Esophagus mucosa (tissue), 1 donor: ENCODE results near the gene SNX25. TPM values are rescaled to one million over a fixed set of nuclear protein-coding genes. Genes with fewer than 3 reads are reported as not detected.

Source experiments
- ATAC-seq: fragments of 200-7000 bp; cut with Tn5 transposase; one replicate; pipeline ENCODE4 v1.9.1; 2020
- total RNA-seq: library from RNA; stranded (reverse); gene quantifications from one replicate; pipeline ENCODE4 v1.2.4, GENCODE V29; 2023
- donor health status: DM: yes; HTN: yes; CAD: no.

The SNX25 gene
- total RNA-seq, 1 donor from 2014 or later = 7.4 TPM

DNA sequence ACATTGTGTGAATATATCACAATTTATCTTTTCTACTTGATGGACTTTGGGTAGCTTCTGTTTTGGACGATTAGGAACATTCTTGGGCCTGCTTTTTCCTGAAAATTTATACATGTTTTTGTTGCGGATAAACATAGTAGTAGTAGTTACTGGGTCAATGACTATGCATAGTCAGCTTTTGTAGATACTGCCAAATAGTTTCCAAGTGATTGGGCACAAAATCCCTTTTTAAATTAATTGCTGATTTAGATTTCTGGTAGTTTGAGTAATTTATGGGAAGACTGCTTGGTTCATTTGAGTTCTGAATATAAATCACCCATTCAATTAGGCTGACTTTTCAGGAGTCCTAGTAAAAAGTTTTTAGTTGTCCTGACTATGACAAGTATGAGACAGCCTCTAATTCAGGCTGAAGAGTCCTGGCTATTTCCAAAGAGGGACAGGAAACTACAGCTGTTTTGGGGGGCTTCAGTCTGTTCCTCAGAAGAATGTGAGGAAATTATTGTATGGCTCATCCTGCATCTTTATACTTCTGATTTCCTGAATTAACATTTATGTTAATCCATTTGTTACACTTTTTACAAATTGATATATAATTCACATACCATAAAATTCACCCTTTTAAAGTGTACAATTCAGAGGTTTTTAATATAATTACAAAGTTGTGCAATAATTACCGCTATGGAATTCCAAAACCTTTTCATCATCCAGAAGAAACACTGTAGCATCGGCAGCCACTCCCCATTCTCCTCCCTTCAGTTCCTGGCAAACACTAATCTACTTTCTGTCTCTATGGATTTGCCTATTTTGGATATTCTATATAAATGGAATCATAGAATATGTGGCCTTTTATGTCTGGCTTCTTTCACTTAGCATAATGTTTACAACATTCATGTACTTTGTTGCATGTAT, 172.1 kb downstream of the SNX25 start:
- no peak for ATAC-seq

DNA sequence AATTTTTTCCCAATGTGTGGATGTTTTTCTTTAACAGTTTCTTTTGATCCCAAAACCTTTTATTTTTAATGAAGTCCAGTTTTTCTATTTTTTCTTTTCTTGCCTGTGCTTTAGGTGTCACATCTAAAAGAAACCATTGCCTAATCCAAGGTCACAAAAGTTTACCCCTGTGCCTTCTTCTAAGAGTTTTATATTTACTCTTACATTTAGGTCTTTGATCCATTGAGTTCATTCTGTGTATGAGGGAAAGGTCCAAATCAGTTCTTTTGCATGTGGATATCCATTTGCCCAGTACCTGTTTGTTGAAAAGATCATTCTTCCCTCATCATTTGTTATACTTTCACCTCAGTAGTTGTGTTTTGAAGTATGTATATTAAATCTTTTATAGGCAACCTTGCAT, 173.4 kb downstream of the SNX25 start:
- no peak for ATAC-seq

DNA sequence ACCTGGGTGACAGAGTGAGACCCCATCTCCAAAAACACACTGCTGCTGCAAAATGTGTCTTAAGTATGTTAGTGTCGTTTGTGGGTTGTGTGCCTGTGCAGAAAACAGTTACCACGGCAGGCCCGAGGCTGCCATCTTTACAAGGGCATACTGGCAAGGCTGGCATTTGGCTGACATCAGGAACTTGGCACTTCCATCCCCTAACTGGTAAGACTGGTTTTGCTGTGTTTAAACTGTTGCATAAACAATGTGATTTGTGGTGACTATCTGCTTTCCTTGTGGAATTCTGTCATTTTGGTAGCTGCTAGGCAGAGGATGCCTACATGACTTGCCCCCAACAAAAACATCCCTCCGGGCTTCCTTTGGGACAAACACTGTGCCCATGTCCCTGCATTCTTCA, 174.1 kb downstream of the SNX25 start:
- peak; percentile 83 for ATAC-seq

DNA sequence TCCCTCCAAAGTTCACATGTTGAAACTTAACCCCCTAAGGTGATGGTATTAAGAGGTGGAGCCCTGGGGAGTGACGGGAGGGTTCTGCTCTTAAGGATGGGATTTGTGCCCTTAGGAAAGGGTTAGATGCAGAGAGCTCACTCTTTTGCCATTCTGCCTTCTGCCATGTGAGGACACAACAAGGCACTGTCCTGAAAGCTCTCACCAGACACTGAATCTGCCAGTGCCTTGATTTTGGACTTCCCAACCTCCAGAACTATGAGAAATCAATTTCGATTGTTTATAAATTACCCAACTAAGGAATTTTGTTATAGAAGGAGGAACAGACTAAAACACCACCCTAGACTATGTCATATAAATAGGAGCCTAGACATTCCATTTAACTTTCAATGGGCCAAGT, 174.7 kb downstream of the SNX25 start:
- no peak for ATAC-seq

DNA sequence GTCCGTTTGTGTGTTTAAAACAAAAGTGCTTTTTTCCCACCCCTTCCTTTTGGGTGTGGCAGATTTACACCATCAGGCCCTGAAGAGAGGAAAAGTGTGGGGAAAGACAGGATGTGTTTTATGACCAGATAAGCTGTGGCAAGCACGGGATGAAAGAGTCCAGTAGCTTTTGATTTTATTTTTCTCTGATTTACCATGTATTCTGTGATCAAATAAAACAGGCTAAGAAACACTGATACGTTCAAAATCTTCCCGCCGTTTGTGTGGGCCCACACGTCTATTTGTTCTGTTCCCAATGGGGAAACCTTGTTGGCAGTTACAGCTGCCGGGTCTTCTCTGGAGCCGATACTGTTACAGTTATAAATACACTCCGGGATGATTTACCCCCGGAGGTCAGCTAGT, 175.5 kb downstream of the SNX25 start:
- no peak for ATAC-seq

DNA sequence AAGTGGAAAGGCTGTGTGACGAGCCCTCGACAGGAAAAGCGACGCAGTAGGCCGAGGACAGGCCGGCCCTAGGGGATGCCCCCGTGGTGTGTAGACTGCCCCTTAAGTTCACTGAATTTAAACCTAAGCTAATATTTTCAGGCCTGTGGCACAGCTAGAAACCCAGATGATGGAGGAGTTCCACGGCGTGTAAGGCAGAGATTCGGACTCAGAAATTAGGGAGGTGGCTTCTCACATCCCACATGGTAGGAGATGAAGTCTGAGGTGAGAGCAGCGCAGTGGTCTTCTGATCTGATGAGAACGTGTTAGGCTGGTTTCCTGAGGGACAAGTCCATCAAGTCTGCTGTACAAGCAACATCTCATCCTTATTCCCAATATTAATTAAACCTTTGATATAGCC, 178.6 kb downstream of the SNX25 start:
- no peak for ATAC-seq

DNA sequence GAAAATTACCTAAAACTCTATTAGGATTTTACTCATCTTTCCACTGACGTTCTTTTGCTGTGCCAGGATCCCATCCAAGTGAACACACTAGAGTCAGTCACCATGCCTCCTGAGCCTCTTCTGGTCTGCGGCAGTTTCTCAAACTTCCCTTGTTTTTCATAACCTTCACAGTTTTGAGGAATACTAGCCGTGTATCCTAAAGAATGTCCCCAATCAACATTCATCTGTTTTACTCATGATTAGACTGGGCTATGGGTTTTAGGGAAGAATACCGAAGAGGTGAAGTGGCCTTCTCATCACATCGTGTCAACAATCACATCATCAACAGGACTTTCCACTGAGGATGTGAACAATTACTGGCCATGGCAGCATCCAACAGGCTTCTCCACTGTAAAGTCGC, 181.5 kb downstream of the SNX25 start:
- ATAC-seq = no peak

DNA sequence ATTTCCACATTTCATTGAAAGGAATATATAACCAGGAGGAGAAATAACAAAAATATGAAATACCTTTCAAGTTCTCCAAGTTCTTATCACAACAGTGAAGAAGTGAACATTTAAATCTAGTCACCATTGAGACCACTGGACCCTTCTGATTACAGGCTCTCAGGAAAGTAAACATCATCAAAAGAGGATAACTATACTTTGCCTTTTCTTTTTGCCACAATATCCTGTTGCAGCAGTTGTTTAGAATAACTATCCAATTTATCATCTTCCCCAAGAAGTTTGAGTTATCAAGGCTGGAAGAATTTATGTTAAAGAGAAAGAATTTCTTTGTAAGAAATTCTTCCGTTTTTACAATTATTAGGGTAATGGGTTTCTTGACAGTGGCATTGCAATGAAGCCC, 182.8 kb downstream of the SNX25 start:
- no peak for ATAC-seq

DNA sequence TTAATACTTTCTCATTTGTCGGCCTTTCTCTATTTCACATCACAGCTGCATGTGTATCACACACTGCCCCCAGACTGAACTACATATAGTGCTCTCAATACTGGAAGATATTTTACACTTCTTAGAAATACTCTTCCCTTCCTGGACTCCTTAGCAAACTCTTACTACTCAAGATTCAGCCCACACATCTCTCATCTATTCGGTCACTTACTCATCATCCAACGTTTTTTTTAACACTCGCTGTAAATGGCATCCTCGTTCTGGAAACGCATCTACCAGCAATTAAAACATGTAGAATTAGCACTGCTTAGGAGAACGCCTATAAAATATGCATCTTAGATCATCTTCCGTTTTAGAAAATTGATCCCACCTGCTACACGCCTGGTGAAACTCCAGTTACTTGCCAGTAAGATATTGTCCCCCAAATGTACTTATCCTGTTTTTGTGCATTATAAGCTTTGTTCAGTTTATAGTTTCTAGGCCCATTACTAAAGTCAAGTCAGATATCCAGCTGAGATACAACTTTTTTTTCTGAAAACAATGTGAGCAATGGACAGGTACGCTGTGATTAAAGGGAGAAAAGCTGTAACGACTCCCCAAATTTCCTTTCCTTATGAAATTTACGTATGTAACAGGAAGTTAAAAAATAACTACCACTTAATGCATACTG, 185.3 kb downstream of the SNX25 start:
- no peak for ATAC-seq

DNA sequence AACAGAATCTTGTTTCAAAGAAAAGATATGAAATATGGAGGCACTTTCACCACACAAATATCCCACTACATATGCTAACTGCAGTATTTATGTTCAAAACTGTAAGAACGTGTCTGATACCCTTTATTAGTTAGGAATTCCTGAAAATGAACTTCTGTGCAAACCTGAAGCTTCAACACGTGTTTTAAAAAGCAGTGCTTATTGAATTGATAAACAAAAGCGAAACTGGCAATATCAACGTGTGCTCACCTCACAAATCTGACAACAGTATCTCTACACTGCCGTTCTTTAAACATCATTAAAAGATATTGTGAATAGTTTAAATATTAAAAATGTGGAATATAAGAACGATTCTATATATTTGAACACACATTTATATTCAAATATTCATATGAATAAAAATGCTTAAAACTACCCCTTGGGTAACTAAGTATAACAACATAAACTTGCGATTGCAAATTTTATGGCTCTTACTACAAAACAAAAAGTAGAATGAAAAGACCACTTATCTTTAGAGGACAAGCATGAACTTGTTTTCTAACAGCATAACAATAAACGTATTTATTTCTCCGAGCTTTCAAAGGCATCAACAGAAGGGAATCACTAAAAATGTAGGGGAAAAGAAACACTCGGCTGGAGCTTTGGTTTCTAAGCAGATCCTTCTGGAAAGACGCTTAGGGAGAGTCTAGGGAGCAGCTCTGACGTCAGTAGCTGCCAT, 186.0 kb downstream of the SNX25 start, which contains the start of gene LRP2BP:
Gene LRP2BP, minus strand, starts transcription at position 687 of the 718 bp plus-strand sequence. CDS start 17,738 bp downstream, outside the sequence.
- ATAC-seq = no peak

DNA sequence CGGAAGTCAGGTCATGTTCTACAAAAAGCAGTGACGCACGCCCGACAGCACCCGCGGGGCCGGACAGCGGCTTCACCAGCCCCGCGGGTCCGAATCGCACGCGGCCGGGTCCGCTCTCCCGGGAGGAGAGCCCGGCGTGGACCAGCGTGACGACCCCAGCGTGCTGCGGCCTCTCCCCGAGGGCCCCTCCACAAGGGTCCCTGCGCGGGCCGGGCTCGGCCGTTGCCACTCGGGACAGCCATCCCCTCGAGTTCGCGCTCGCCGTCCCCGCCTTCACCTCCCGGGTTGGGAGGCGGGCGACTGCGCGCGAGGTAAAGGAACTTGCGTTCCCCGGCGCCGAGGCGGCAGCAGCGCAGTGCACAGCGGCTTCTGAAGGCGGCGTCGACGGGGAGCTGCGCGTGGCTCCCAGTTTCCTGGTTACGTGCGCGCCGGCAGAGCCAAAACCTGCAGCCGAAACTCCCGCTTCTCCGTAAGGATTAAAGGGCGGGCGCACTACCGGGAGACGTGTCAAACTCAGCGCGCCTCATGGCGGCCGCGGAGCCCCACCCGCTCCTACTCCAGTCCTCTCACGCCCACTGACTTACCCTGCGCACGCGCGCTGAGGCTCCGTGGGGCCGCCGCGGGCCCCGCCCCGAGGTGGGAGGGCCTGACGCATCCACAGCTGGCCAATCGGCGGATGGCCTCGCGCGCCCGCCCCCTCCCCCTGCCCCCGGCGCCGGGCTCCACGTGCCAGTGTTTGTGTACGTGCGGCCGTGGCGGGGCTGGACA, 186.7 kb downstream of the SNX25 start:
- peak; percentile 95 for ATAC-seq

DNA sequence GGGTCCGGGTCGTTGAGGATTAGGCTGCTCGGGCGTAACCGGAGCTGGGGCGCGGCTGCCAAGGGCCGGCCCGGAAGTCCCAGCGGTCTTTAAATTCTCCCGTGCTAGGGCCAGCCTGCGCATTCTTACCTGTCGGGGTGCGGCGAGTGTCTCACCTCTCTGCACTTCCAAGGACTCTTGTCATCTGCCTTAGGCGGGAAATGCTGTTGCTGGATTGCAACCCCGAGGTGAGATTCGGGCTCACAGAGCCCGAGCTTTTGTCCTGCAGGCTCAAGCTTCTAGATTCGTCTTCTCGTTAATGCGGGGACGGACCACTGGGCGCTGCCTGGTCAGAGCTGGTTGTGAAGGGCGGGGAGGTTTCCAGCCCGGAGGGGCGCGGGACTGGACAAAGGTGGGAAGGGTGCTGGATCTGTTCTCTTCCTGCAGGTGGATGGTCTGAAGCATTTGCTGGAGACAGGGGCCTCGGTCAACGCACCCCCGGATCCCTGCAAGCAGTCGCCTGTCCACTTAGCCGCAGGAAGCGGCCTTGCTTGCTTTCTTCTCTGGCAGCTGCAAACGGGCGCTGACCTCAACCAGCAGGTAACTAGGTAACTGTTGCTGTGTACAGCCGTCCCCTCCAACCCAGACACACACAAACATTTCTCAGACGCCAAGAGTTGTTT, 187.5 kb downstream of the SNX25 start, which contains the start of gene ANKRD37:
Gene ANKRD37, plus strand, starts transcription at position 118 of the 662 bp plus-strand sequence. Its CDS starts 83 bp downstream, at position 201.
- peak; percentile 3 for ATAC-seq

DNA sequence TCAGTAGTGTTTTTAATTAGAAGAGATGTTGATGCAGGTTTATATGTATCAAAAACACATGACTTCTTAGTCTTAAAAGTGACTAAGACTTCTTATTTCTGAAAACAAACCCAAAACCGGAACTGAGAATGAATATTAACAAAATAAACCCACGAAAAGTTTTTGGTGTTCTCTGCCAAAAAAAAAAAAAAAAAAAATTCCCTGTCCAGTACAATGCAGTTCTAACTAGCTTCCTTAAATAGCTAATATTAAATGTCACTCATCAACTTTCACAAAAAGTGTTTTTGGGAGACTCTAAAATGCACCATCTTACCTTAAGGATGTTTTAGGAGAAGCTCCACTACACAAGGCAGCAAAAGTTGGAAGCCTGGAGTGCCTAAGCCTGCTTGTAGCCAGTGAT, 189.2 kb downstream of the SNX25 start:
- ATAC-seq = no peak

DNA sequence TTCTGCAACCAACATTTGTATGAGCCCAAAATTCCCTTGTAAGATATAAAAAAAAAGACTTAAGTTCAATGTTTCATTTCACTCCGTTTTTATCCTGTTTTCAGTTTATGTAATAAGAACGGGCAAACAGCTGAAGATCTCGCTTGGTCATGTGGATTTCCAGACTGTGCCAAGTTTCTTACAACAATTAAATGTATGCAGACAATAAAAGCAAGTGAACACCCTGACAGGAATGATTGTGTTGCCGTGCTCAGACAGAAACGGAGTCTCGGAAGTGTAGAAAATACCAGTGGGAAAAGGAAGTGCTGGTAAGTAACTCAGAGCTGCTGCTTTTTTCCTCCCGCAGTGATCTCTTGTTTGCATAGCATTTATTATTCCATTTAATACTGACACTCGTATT, 190.1 kb downstream of the SNX25 start:
- no peak for ATAC-seq

DNA sequence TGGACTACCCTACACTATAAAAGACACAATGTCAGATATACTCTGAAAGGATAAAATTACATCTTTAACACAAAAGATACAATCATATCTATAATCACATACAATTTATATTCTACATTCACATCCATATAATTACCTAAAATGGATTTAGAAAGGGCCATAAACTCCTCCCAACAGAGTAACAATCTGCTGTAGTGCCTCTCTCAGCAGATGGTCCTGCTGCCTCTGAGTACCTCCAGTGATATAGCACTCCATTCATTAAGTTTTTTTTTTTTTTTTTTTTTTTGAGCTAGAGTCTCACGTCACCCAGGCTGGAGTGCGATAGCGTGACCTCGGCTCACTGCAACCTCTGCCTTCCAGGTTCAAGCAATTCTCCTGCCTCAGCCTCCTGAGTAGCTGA, 194.6 kb downstream of the SNX25 start:
- no peak for ATAC-seq

DNA sequence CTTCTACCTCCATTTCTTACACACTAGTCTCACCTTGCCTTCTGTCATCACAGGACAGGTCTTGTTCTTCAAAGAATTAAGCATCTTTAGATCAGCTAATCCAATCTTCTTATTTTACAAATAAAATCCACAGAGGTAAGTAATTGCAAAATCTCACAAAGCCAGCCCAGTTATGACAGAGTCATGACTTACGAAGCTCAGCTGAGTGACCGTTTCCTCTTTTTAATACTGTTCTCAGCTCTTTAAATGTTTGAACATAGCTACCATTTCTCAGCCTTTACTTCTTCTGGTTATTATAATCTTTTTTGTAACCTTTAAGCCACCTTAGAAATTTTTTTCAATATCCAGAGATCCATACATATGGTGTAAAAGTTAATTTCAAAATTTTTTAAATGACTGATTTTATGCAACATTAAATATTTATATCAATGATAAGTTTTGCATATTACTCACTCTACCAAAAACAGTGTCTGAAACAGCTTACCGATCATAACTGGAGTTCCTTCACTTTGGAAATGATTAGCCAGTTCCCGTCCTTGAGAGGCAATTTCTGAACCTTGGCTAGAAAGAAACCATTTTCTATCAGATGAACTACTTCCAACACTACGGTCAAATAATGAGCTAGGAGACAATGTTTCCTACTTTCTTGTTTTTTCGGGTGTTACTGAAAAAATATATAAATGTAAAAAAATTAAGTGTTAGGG, 196.1 kb downstream of the SNX25 start:
- peak; percentile 39 for ATAC-seq

DNA sequence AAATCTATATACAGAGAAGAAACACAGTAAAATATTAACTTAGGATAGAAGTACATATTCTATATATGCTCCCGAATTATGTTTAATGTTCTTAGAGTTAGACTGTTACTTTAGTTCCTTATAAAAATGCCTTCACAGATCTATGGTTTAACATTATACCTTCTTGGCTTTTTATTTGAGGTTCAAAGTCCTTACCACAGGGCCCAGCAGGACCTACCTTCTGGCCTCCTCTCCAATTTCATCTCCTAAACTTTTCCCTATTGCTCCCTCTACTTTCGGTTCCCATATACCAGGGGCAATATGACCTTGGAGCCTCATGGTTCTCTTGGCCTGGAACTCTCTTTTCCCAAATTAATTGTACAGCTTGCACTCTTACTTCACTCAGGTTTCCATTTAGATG, 199.0 kb downstream of the SNX25 start:
- no peak for ATAC-seq

DNA sequence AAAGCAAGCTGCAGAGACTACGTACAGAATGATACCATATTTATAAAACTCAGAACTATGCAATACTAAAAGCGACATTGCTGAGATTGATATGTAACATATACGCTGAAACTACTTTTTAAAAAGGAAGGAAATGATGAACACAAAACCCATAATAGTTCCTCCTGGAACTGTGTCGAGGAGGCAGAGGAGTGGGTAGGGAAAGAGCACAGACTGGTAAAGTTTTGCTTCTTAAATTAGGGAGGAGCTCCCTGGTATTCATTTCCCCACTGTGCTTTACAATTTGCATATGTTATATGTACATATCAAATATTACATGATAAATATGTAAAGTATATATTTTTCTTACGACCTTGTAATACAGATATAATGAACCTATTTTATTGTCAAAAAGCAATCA, 202.5 kb downstream of the SNX25 start:
- no peak for ATAC-seq

DNA sequence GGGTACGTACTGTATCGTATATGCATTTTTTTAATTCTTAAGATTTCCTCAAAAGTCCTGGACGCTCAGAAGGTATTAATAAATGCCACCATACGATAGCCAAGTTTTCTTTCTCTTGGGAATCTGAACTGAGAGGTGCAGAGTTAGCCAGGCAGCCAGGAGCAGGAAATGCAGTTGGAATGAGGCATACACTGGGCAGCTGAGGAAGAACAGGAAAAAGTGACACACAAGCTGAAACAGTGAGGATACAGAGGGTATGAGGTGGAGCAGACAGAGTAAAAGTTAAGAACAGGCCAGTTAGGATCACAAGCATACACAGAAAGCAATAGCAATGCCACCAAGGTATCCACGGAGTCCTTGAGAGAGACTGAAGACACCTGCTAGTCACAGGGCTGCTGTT, 203.0 kb downstream of the SNX25 start:
- peak; percentile 47 for ATAC-seq
